GM12874 (cell line): ENCODE results near the gene FSTL3.

ENCODE experiments used
- CTCF ChIP-seq: IDR thresholded peaks from 2 replicates; pipeline ENCODE4 v1.5.1; 2011; ENCODE audit warnings: low read depth, mild to moderate bottlenecking, control low read depth, low read length, moderate library complexity; ENCODE audit not compliant: insufficient read depth

Gene FSTL3

GRCh38 chr19:664913-665443 is 11.2 kb upstream of the FSTL3 start:
- TF ChIP-seq CTCF, result peak; percentile 92

- TF ChIP-seq CTCF, result peak; percentile 28; the same call in 1 of the 2 replicates
Measured at GRCh38 chr19:670609-671075, 5.5 kb upstream of the FSTL3 start.

- TF ChIP-seq CTCF, result no peak
Measured at GRCh38 chr19:674282-675151, 1.7 kb upstream of the FSTL3 start.

- no peak for TF ChIP-seq CTCF
Measured at GRCh38 chr19:676007-676338, 219 bp upstream of the FSTL3 start.

GRCh38 chr19:677201-677600 is 1.0 kb downstream of the FSTL3 start:
- TF ChIP-seq CTCF, result no peak

- no peak for TF ChIP-seq CTCF
Measured at GRCh38 chr19:677601-678436, 1.6 kb downstream of the FSTL3 start.

GRCh38 chr19:678791-679388 is 2.7 kb downstream of the FSTL3 start:
- no peak for TF ChIP-seq CTCF
